Measurements from ENCODE around the gene ERGIC1.

DNA sequence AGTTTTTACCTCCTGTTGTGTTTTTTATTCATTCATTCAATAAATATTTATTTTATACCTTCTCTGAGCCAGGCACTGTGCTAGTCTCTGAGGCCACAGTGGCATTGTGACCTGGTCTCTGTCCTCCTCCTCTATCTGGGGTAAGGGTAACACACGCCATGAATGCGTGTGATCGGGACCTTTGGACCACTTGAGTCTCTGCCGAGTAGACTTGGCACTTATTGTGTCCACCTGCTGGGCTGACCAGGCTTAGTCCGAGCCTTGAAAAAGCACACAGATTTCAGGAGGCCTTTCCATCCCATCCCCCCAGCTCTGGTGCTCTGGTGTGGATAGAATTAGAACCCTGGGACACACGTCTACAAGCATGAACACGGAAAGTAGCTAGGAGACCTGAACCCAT is 58.7 kb downstream of the ERGIC1 start:
- TF ChIP-seq, protein P1, sequence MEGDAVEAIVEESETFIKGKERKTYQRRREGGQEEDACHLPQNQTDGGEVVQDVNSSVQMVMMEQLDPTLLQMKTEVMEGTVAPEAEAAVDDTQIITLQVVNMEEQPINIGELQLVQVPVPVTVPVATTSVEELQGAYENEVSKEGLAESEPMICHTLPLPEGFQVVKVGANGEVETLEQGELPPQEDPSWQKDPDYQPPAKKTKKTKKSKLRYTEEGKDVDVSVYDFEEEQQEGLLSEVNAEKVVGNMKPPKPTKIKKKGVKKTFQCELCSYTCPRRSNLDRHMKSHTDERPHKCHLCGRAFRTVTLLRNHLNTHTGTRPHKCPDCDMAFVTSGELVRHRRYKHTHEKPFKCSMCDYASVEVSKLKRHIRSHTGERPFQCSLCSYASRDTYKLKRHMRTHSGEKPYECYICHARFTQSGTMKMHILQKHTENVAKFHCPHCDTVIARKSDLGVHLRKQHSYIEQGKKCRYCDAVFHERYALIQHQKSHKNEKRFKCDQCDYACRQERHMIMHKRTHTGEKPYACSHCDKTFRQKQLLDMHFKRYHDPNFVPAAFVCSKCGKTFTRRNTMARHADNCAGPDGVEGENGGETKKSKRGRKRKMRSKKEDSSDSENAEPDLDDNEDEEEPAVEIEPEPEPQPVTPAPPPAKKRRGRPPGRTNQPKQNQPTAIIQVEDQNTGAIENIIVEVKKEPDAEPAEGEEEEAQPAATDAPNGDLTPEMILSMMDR (IDR thresholded peaks at IDR 0.05): peak in 2 of 4 experiments; percentile 21 to 51
- TF ChIP-seq POLR2A (IDR thresholded peaks at IDR 0.05): no peak
- peak; percentile 60 for TF ChIP-seq POLR2AphosphoS5 (IDR thresholded peaks at IDR 0.05)

Data from gastroesophageal sphincter (tissue), 3 donors.